ENCODE measurements around the gene THSD4. TPM values are rescaled to one million over a fixed set of nuclear protein-coding genes. Genes with fewer than 3 reads are reported as not detected.

The THSD4 gene
- polyA plus RNA-seq, 1 donor from 2014 or later: 0.46 TPM

DNA sequence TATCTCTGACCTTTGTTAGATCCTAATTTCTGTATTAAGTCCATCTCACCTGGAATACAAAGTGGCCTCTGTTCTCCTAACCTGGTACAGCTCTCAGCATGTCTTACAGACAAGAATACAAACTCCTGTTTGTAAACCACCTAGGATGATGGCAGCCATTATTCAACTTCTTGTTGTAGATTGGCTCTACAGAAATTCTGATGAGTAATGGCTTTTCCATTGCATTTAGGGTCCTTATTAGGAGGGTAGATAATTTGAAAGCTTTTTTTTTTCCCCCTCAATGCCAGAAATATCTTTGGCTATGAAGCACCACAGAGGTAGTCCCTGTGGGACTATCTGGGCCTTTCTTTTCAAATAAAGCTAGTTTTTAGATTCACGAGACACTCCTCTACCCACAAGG is 704.9 kb downstream of the THSD4 start:
- Histone ChIP-seq H3K36me3 (ENCODE audit: insufficient read depth, low read length) (peaks cover 12% of the 10 kb centered on the region), H2AFZ (ENCODE audit: low read depth, low read length) (no peak overlapping the region), H3K27me3 (ENCODE audit: insufficient read depth, low read depth, low read length) (no peaks in the 10 kb centered on the region), H3K27ac (ENCODE audit: low read length) (no peak overlapping the region), H3K4me3 (ENCODE audit: low read length) (no peak overlapping the region), H3K4me2 (ENCODE audit: low read length) (no peak overlapping the region), H3K9ac (ENCODE audit: low read length) (no peak overlapping the region), H4K20me1 (ENCODE audit: insufficient read depth) (no peaks in the 10 kb centered on the region), H3K9me2 (ENCODE audit: insufficient read depth, low read length) (no peaks in the 10 kb centered on the region), H3F3A (ENCODE audit: insufficient read depth, low read length, poor library complexity, severe bottlenecking) (no peaks in the 10 kb centered on the region), H3K79me2 (replicated peaks; ENCODE audit: insufficient read depth, low read length) (no peaks in the 10 kb centered on the region), H3K9me3 (ENCODE audit: low read length) (peaks cover 3% of the 10 kb centered on the region)
- TF ChIP-seq, protein P1, sequence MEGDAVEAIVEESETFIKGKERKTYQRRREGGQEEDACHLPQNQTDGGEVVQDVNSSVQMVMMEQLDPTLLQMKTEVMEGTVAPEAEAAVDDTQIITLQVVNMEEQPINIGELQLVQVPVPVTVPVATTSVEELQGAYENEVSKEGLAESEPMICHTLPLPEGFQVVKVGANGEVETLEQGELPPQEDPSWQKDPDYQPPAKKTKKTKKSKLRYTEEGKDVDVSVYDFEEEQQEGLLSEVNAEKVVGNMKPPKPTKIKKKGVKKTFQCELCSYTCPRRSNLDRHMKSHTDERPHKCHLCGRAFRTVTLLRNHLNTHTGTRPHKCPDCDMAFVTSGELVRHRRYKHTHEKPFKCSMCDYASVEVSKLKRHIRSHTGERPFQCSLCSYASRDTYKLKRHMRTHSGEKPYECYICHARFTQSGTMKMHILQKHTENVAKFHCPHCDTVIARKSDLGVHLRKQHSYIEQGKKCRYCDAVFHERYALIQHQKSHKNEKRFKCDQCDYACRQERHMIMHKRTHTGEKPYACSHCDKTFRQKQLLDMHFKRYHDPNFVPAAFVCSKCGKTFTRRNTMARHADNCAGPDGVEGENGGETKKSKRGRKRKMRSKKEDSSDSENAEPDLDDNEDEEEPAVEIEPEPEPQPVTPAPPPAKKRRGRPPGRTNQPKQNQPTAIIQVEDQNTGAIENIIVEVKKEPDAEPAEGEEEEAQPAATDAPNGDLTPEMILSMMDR (IDR thresholded peaks at IDR 0.05; ENCODE audit: poor library complexity, severe bottlenecking): no peak
- TF ChIP-seq RAD21 (conservative IDR thresholded peaks at IDR 0.05) (no peak), SMC3 (conservative IDR thresholded peaks at IDR 0.05; ENCODE audit: poor library complexity) (no peak), MXI1 (conservative IDR thresholded peaks at IDR 0.05; ENCODE audit: poor library complexity, severe bottlenecking) (no peak)

GRCh38 chr15:71821547-71822129 is 706.4 kb downstream of the THSD4 start:
- Histone ChIP-seq H3K36me3 (ENCODE audit: insufficient read depth, low read length) (peaks cover 18% of the 10 kb centered on the region), H3F3A (ENCODE audit: insufficient read depth, low read length, poor library complexity, severe bottlenecking) (no peaks in the 10 kb centered on the region), H3K4me3 (ENCODE audit: low read length) (no peak overlapping the region), H3K9me2 (ENCODE audit: insufficient read depth, low read length) (no peaks in the 10 kb centered on the region), H3K79me2 (replicated peaks; ENCODE audit: insufficient read depth, low read length) (no peaks in the 10 kb centered on the region), H3K4me2 (ENCODE audit: low read length) (no peak overlapping the region), H4K20me1 (ENCODE audit: insufficient read depth) (no peaks in the 10 kb centered on the region), H3K9ac (ENCODE audit: low read length) (no peak overlapping the region), H3K9me3 (ENCODE audit: low read length) (peaks cover 3% of the 10 kb centered on the region), H2AFZ (ENCODE audit: low read depth, low read length) (no peak overlapping the region), H3K27ac (ENCODE audit: low read length) (no peak overlapping the region), H3K27me3 (ENCODE audit: insufficient read depth, low read depth, low read length) (no peaks in the 10 kb centered on the region)
- TF ChIP-seq, protein P1 (IDR thresholded peaks at IDR 0.05; ENCODE audit: poor library complexity, severe bottlenecking): no peak
- TF ChIP-seq EZH2 (IDR thresholded peaks at IDR 0.05; ENCODE audit: borderline replicate concordance, insufficient read depth, low read length, poor library complexity, severe bottlenecking) (no peak), MXI1 (conservative IDR thresholded peaks at IDR 0.05; ENCODE audit: poor library complexity, severe bottlenecking) (no peak), RAD21 (conservative IDR thresholded peaks at IDR 0.05) (no peak), POLR2AphosphoS5 (IDR thresholded peaks at IDR 0.05) (no peak), SMC3 (conservative IDR thresholded peaks at IDR 0.05; ENCODE audit: poor library complexity) (no peak), REST (IDR thresholded peaks at IDR 0.05; ENCODE audit: borderline replicate concordance) (no peak), TAF1 (IDR thresholded peaks at IDR 0.05; ENCODE audit: low read depth) (no peak), EP300 (conservative IDR thresholded peaks at IDR 0.05; ENCODE audit: poor library complexity, severe bottlenecking) (no peak)

Data from neural cell (in vitro differentiated cells).